VCaP (cell line): ENCODE measurements around the gene CHIC2.
"Not testable (repeated sequence)": the region's sequence is repeated elsewhere in the genome, so short reads cannot be mapped to it uniquely, and the experiment has no call there.

Experiments
- H3K27ac ChIP-seq: fragments of 450-650 bp; 2 replicates; pipeline ENCODE4 v1.5.1; 2017
- CTCF ChIP-seq: fragments of 450-650 bp; conservative IDR thresholded peaks from 2 replicates; pipeline ENCODE4 v1.5.1; 2017; ENCODE audit warnings: mild to moderate bottlenecking, moderate library complexity

The CHIC2 gene

GRCh38 chr4:54056360-54056759, 8.0 kb downstream of the CHIC2 start:
- H3K27ac ChIP-seq = 0 out of 2 replicates have a peak overlapping the region, but pooled peaks have one; percentile 6
- no peak for TF ChIP-seq CTCF

- no peak for TF ChIP-seq CTCF
- H3K27ac ChIP-seq = no peak overlapping the region
Measured at GRCh38 chr4:54055494-54055893, 8.9 kb downstream of the CHIC2 start.

- TF ChIP-seq CTCF = no peak
- H3K27ac ChIP-seq = no peak overlapping the region
Measured at GRCh38 chr4:54054501-54054900, 9.9 kb downstream of the CHIC2 start.

GRCh38 chr4:54053322-54053721, 11.1 kb downstream of the CHIC2 start:
- H3K27ac ChIP-seq = not testable (repeated sequence)

GRCh38 chr4:54050214-54050904, 14.0 kb downstream of the CHIC2 start:
- TF ChIP-seq CTCF = no peak
- H3K27ac ChIP-seq = peak overlapping the region; percentile 58

- not testable (repeated sequence) for H3K27ac ChIP-seq
Measured at GRCh38 chr4:54043630-54044029, 20.8 kb downstream of the CHIC2 start.

GRCh38 chr4:54041933-54042332, 22.5 kb downstream of the CHIC2 start:
- no peak for TF ChIP-seq CTCF
- H3K27ac ChIP-seq = no peak overlapping the region

GRCh38 chr4:54041100-54041499, 23.3 kb downstream of the CHIC2 start:
- no peak overlapping the region for H3K27ac ChIP-seq

More at GRCh38 chr4:54041100-54041499, 23.3 kb downstream of the CHIC2 start:
- TF ChIP-seq CTCF = no peak
